ENCODE results near the gene SLC35B2.

GRCh38 chr6:44263354-44264100 is 6.2 kb upstream of the SLC35B2 start:
- TF ChIP-seq TAF1 (IDR thresholded peaks at IDR 0.05; ENCODE audit: borderline replicate concordance, insufficient read depth, low read length) (no peak), POLR2AphosphoS5 (IDR thresholded peaks at IDR 0.05; ENCODE audit: low read depth, low read length) (no peak), SIN3A (IDR thresholded peaks at IDR 0.05; ENCODE audit: borderline replicate concordance, insufficient read depth, low read length) (peak; percentile 17; the same call in 1 of the 2 replicates)

Data from PFSK-1 (cell line).